Glutamatergic neuron (in vitro differentiated cells): ENCODE measurements around the gene MARK2. TPM values are rescaled to one million over a fixed set of nuclear protein-coding genes. Genes with fewer than 3 reads are reported as not detected.

Source experiments
- DNase-seq: peaks from one replicate; pipeline ENCODE4 v3.0.0; 2022
- H3K27ac Mint-ChIP-seq: one replicate; pipeline ENCODE4 v1.8.0; 2020; ENCODE audit warnings: mild to moderate bottlenecking, mixed read lengths, inconsistent platforms; ENCODE audit not compliant: unreplicated experiment
- H3K27me3 Mint-ChIP-seq: one replicate; pipeline ENCODE4 v1.8.0; 2020; ENCODE audit warnings: mild to moderate bottlenecking, moderate library complexity, mixed read lengths, inconsistent platforms; ENCODE audit not compliant: unreplicated experiment
- H3K36me3 Mint-ChIP-seq: one replicate; pipeline ENCODE4 v1.8.0; 2020; ENCODE audit warnings: mild to moderate bottlenecking, mixed read lengths, inconsistent platforms; ENCODE audit not compliant: unreplicated experiment
- H3K4me1 Mint-ChIP-seq: one replicate; pipeline ENCODE4 v1.8.0; 2020; ENCODE audit warnings: mild to moderate bottlenecking, low read depth, mixed read lengths, inconsistent platforms; ENCODE audit not compliant: unreplicated experiment
- H3K4me3 Mint-ChIP-seq: one replicate; pipeline ENCODE4 v1.8.0; 2020; ENCODE audit warnings: mild to moderate bottlenecking, mixed read lengths, inconsistent platforms; ENCODE audit not compliant: unreplicated experiment
- H3K9me3 Mint-ChIP-seq: one replicate; pipeline ENCODE4 v1.8.0; 2020; ENCODE audit warnings: mild to moderate bottlenecking, moderate library complexity, mixed read lengths, inconsistent platforms; ENCODE audit not compliant: unreplicated experiment
- total RNA-seq: library from RNA; stranded (reverse); fragmentation: NEBNext Ultra II Directional; extraction: Animal tissue kit (Norgen Biotek cat#: 25700); gene quantifications from one replicate; pipeline ENCODE4 v1.2.1, GENCODE V29; 2021; ENCODE audit not compliant: unreplicated experiment
- TF ChIP-seq, protein P1 (sequence below): fragments of 200-600 bp; sonication (generic); IDR thresholded peaks from one replicate; pipeline ENCODE4 v1.5.0; 2021; ENCODE audit not compliant: partially characterized antibody, unreplicated experiment

Gene MARK2
- total RNA-seq, 1 donor from 2014 or later = 76.8 TPM

DNA sequence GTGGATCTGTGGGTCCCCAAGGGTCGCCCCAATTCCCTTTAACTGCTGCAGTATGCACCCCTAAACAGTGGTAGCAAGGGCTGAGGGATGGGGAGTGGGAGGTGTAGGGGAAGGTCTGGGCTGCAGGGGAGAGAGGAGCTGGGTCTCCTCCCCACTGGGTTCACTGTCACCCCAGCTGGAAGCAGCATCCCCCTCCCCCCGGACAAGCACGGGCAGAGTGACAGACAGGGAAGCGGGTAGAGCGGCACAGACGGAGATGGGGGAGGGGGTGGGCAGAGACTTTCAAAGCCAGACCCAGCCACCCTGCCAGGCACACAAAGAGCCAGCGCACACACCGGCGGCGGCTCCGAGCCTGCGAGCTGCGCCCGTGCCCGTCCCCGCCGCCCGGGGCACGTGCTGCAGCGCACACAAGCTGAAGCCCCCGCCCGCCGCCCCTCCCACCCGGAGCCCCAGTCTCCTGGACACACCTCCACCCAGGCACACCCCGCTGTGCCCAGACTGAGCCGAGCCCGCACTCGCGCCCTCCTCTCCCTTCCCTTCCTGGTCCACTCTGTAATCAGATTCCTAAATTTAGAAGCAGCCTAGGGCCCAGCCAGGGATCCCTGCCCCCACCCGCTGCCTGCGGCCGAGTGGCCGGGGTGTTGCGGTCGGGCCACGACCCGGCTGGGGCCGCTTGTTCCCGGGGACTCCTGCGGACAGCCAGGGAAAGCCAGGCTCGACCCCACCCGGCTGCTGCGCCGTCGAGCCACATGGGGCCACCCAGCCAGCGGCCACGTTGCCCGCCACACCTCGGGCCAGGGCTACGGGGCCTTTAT, 79.0 kb downstream of the MARK2 start:
- TF ChIP-seq, protein P1, sequence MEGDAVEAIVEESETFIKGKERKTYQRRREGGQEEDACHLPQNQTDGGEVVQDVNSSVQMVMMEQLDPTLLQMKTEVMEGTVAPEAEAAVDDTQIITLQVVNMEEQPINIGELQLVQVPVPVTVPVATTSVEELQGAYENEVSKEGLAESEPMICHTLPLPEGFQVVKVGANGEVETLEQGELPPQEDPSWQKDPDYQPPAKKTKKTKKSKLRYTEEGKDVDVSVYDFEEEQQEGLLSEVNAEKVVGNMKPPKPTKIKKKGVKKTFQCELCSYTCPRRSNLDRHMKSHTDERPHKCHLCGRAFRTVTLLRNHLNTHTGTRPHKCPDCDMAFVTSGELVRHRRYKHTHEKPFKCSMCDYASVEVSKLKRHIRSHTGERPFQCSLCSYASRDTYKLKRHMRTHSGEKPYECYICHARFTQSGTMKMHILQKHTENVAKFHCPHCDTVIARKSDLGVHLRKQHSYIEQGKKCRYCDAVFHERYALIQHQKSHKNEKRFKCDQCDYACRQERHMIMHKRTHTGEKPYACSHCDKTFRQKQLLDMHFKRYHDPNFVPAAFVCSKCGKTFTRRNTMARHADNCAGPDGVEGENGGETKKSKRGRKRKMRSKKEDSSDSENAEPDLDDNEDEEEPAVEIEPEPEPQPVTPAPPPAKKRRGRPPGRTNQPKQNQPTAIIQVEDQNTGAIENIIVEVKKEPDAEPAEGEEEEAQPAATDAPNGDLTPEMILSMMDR = peak; percentile 18
- peaks cover 15% of the 10 kb centered on the region for H3K9me3 Mint-ChIP-seq
- H3K27ac Mint-ChIP-seq = peak overlapping the region; percentile 100
- no peaks in the 10 kb centered on the region for H3K36me3 Mint-ChIP-seq
- peak; percentile 89 for DNase-seq
- peak overlapping the region; percentile 93 for H3K4me3 Mint-ChIP-seq
- peaks cover 20% of the 10 kb centered on the region for H3K27me3 Mint-ChIP-seq
- peaks cover 11% of the 10 kb centered on the region for H3K4me1 Mint-ChIP-seq

DNA sequence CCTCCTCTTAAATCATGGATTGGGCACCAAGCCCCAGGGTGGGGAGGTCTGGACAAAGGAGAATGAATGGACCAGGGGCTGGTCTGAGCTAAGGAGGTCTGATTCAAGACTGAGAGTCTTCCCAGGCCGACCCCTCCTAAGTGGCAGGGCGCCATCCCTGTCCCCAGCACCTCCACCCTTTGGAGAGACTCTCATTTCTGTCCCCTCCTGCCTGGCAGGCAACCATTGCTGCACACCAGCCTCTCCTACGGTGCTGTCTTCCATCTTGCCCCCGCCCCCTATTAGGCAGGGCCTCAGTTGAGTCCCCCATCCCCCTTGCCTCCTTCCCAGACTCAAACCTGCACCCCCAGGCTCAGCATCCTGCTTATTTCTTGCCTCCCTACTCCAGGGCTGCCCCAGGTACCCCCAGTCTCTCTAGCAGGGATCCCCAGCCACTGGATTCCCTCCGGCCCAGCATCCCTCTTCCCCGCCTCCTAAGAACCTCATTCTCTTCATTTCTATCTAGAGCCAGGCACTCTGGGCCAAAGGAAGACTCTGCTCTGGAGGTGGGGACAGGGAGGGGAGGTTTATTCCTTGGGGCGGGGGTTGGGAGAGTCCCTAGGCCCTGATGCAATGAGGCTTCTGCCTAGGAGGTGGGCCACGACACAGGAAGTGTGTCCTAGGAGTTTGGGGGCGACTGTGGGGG, 79.7 kb downstream of the MARK2 start:
- TF ChIP-seq, protein P1 = peak; percentile 4
- Mint-ChIP-seq H3K27me3 (peaks cover 21% of the 10 kb centered on the region), H3K9me3 (peaks cover 14% of the 10 kb centered on the region), H3K36me3 (no peaks in the 10 kb centered on the region), H3K4me1 (peaks cover 12% of the 10 kb centered on the region), H3K4me3 (peak overlapping the region; percentile 93), H3K27ac (peak overlapping the region; percentile 100)
- DNase-seq = peak; percentile 58

DNA sequence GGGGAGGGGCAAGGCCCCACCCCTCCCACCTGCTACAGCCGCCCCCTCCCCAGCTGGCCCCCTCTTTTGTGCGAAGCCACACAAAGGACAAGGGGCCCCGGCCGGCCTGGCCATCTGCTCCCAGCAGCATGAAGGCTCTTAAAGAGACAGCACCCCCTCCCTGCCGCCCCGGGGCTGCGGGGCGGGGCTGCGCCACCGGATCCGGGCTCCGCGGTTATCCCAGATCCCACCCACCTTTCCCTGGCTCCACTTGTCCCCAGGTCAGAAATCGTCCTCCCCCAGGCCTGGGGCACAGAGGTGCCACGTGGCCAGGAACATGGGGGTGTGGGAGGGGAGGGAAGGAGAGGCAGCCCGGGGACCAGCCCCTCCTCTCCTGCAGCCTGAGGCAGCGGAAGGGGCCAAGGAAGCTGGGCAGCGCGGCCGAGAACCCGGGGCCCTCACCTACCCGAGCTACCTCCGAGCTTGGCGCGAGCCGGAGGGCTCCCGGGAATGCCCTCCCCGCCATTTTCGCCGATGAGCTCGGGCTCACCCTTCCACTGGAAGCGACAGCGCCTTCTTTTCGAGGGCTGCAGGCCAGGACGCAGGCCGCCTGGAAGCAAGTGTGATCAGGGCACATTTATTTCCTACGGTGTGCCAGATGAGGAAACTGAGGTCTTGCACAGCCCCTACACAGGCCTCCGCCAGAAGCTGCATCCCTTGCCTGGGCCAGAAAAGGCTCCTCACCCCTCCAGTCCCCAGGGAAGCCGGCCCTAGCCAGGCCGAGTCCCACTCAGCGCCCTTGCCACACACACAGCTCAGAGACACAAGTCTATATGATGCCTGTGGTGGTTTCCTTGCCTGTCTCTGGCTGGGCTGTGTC, 80.6 kb downstream of the MARK2 start:
- Mint-ChIP-seq H3K27me3 (peaks cover 17% of the 10 kb centered on the region), H3K4me1 (peaks cover 10% of the 10 kb centered on the region), H3K4me3 (peak overlapping the region; percentile 93), H3K27ac (peak overlapping the region; percentile 100), H3K9me3 (peaks cover 12% of the 10 kb centered on the region), H3K36me3 (no peaks in the 10 kb centered on the region)
- TF ChIP-seq, protein P1 = no peak
- peak; percentile 87 for DNase-seq

DNA sequence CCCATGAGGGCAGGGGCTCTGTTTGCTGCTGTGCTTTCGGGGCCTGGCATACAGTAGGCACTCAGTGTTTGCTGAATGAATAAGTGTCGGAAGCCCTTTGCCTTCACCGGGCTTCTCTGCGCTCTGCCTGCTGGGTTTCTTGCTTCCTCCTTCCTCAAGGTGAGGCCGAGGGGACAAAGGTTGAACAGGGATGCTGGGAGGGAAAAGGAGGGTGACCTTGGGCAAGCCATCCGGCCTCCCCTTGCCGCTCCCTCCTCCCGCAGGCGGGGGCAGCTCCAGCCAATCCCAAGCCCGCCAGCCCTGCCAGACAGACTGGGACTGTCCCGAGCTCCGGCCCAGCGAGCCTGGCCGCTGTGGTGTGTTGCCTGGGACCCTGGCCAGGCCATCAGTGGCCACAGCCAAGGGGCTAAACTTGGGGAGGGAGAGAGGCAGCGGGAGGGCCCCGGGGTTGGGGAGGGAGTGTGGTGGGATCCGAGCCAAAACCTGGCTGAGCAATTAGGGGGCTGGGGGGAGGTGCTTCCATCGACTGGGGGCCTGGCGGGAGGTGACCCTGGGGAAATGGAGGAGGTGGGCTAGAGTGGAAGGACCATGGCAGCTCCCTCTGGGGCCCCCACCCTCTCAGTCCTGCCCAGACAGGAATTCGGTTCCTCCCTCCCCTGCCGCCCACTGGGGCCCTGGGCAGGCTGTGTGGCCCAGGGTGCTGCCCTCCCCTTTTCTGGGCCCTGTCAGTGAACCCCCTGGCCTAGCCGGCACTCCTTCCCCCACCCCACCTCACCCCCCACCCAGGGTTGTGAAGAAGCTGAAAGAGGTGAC, 81.4 kb downstream of the MARK2 start:
- TF ChIP-seq, protein P1 = no peak
- peak overlapping the region; percentile 98 for H3K27ac Mint-ChIP-seq
- H3K9me3 Mint-ChIP-seq = peaks cover 12% of the 10 kb centered on the region
- H3K4me1 Mint-ChIP-seq = peaks cover 10% of the 10 kb centered on the region
- no peaks in the 10 kb centered on the region for H3K36me3 Mint-ChIP-seq
- DNase-seq = peak; percentile 81
- H3K4me3 Mint-ChIP-seq = peak overlapping the region; percentile 79
- peaks cover 15% of the 10 kb centered on the region for H3K27me3 Mint-ChIP-seq
